ENCODE data around the gene ATF3. TPM values are rescaled to one million over a fixed set of nuclear protein-coding genes. Genes with fewer than 3 reads are reported as not detected.

The ATF3 gene
- total RNA-seq, 5 donors from 2014 or later (not counting 1 experiment from before 2014, with no cell fraction given) = 1.5 to 20.1 (median 3.1) TPM

- Histone ChIP-seq H3K27ac (ENCODE audit: low read length) (no peak overlapping the region), H3K27me3 (replicated peaks in 1 of 2; ENCODE audit: control insufficient read depth in 2 of 2, extremely low read depth in 1 of 2, insufficient read depth in 2 of 2, low read length in 1 of 2) (peaks cover 0 to 23% of the 10 kb centered on the region in 2 experiments), H3K9me3 (no peaks in the 10 kb centered on the region), H3K4me1 (ENCODE audit: control insufficient read depth in 1 of 2, extremely low read depth in 1 of 2, insufficient read depth in 2 of 2, low read length in 2 of 2) (peaks cover 0 to 3% of the 10 kb centered on the region in 2 experiments), H3K4me3 (ENCODE audit: control insufficient read depth in 1 of 2, extremely low read depth in 1 of 2, low read length in 1 of 2) (no peak overlapping the region), H3K36me3 (ENCODE audit: control insufficient read depth in 2 of 2, extremely low read depth in 1 of 2, insufficient read depth in 1 of 2, low read length in 1 of 2) (no peaks in the 10 kb centered on the region)
- CTCF ChIA-PET = no interaction called here
- ATAC-seq (replicated peaks in 1 of 4) (no peak), DNase-seq (no peak)
- H3K9me3 Mint-ChIP-seq = no peaks in the 10 kb centered on the region
- POLR2A ChIA-PET = no interaction called here
- peaks cover 12% of the 10 kb centered on the region for H3K36me3 Mint-ChIP-seq
- peaks cover 4 to 5% of the 10 kb centered on the region in 2 donors for H3K27me3 Mint-ChIP-seq
- H3K4me3 Mint-ChIP-seq = no peak overlapping the region
- peak overlapping the region in 1 of 2 donors; percentile 28 for H3K27ac Mint-ChIP-seq
- H3K4me1 Mint-ChIP-seq = peaks cover 10 to 14% (median 12%) of the 10 kb centered on the region in 3 donors
- WGBS (ENCODE audit: insufficient coverage) = no CpG with 5 or more reads among the region's 3 CpGs
These were observed 13.9 kb downstream of the ATF3 start for GRCh38 chr1:212622467-212622866.

GRCh38 chr1:212622906-212623305, 14.3 kb downstream of the ATF3 start:
- DNase-seq (no peak), ATAC-seq (replicated peaks in 1 of 4) (no peak)
- Histone ChIP-seq H3K9me3 (no peaks in the 10 kb centered on the region), H3K27ac (ENCODE audit: low read length) (no peak overlapping the region), H3K27me3 (replicated peaks in 1 of 2; ENCODE audit: control insufficient read depth in 2 of 2, extremely low read depth in 1 of 2, insufficient read depth in 2 of 2, low read length in 1 of 2) (peaks cover 0 to 23% of the 10 kb centered on the region in 2 experiments), H3K4me1 (ENCODE audit: control insufficient read depth in 1 of 2, extremely low read depth in 1 of 2, insufficient read depth in 2 of 2, low read length in 2 of 2) (peaks cover 0 to 3% of the 10 kb centered on the region in 2 experiments), H3K36me3 (ENCODE audit: control insufficient read depth in 2 of 2, extremely low read depth in 1 of 2, insufficient read depth in 1 of 2, low read length in 1 of 2) (no peaks in the 10 kb centered on the region), H3K4me3 (ENCODE audit: control insufficient read depth in 1 of 2, extremely low read depth in 1 of 2, low read length in 1 of 2) (no peak overlapping the region)
- Mint-ChIP-seq H3K27me3 (peaks cover 4 to 5% of the 10 kb centered on the region in 2 donors), H3K27ac (no peak overlapping the region), H3K4me3 (no peak overlapping the region), H3K36me3 (peaks cover 12% of the 10 kb centered on the region), H3K4me1 (peaks cover 10 to 14% (median 12%) of the 10 kb centered on the region in 3 donors), H3K9me3 (no peaks in the 10 kb centered on the region)
- ChIA-PET CTCF (interaction anchor here (0.5 to 0.6 kb wide), 2 partner anchors 33 to 774 kb away, joined by 3 read pairs; no protein-coding TSS in a partner anchor), POLR2A (no interaction called here)
- WGBS (ENCODE audit: insufficient coverage) = 100% methylated on average over 3 of the region's 4 CpGs

- no peaks in the 10 kb centered on the region for H3K9me3 ChIP-seq
- ATAC-seq (replicated peaks in 1 of 4) (no peak), DNase-seq (no peak)
- H3K27me3 ChIP-seq (replicated peaks in 1 of 2; ENCODE audit: control insufficient read depth in 2 of 2, extremely low read depth in 1 of 2, insufficient read depth in 2 of 2, low read length in 1 of 2) = peaks cover 0 to 23% of the 10 kb centered on the region in 2 experiments
- no peak overlapping the region for H3K4me3 ChIP-seq (ENCODE audit: control insufficient read depth in 1 of 2, extremely low read depth in 1 of 2, low read length in 1 of 2)
- peaks cover 0 to 3% of the 10 kb centered on the region in 2 experiments for H3K4me1 ChIP-seq (ENCODE audit: control insufficient read depth in 1 of 2, extremely low read depth in 1 of 2, insufficient read depth in 2 of 2, low read length in 2 of 2)
- no peak overlapping the region for H3K27ac ChIP-seq (ENCODE audit: low read length)
- no peaks in the 10 kb centered on the region for H3K9me3 Mint-ChIP-seq
- ChIA-PET CTCF (interaction anchor here (0.5 to 0.6 kb wide), 2 partner anchors 34 to 774 kb away, joined by 3 read pairs; no protein-coding TSS in a partner anchor), POLR2A (interaction anchor here in 1 of 2 donors (0.5 kb wide), 1 partner anchor 9 kb away, joined by 4 read pairs; no protein-coding TSS in a partner anchor)
- peaks cover 10% of the 10 kb centered on the region for H3K36me3 Mint-ChIP-seq
- peaks cover 10 to 14% (median 12%) of the 10 kb centered on the region in 3 donors for H3K4me1 Mint-ChIP-seq
- H3K27me3 Mint-ChIP-seq = peaks cover 4 to 5% of the 10 kb centered on the region in 2 donors
- H3K36me3 ChIP-seq (ENCODE audit: control insufficient read depth in 2 of 2, extremely low read depth in 1 of 2, insufficient read depth in 1 of 2, low read length in 1 of 2) = no peaks in the 10 kb centered on the region
- no peak overlapping the region for H3K27ac Mint-ChIP-seq
- no peak overlapping the region for H3K4me3 Mint-ChIP-seq
- WGBS (ENCODE audit: insufficient coverage) = no CpG with 5 or more reads among the region's 2 CpGs
These were observed 15.0 kb downstream of the ATF3 start for GRCh38 chr1:212623603-212624002.

GRCh38 chr1:212624976-212625501, 16.5 kb downstream of the ATF3 start:
- no peak overlapping the region for H3K4me3 Mint-ChIP-seq
- no peak for ATAC-seq (replicated peaks in 1 of 4)
- Histone ChIP-seq H3K9me3 (no peaks in the 10 kb centered on the region), H3K4me1 (ENCODE audit: control insufficient read depth in 1 of 2, extremely low read depth in 1 of 2, insufficient read depth in 2 of 2, low read length in 2 of 2) (peaks cover 3 to 5% of the 10 kb centered on the region in 2 experiments), H3K27me3 (replicated peaks in 1 of 2; ENCODE audit: control insufficient read depth in 2 of 2, extremely low read depth in 1 of 2, insufficient read depth in 2 of 2, low read length in 1 of 2) (peaks cover 0 to 25% of the 10 kb centered on the region in 2 experiments), H3K27ac (ENCODE audit: low read length) (no peak overlapping the region), H3K36me3 (ENCODE audit: control insufficient read depth in 2 of 2, extremely low read depth in 1 of 2, insufficient read depth in 1 of 2, low read length in 1 of 2) (no peaks in the 10 kb centered on the region), H3K4me3 (ENCODE audit: control insufficient read depth in 1 of 2, extremely low read depth in 1 of 2, low read length in 1 of 2) (no peak overlapping the region)
- H3K4me1 Mint-ChIP-seq = peaks cover 10 to 14% (median 12%) of the 10 kb centered on the region in 3 donors
- no peaks in the 10 kb centered on the region for H3K9me3 Mint-ChIP-seq
- CTCF ChIA-PET = no interaction called here
- WGBS (ENCODE audit: insufficient coverage) = 94% methylated on average over 13 of the region's 18 CpGs
- POLR2A ChIA-PET = no interaction called here
- peaks cover 4 to 5% of the 10 kb centered on the region in 2 donors for H3K27me3 Mint-ChIP-seq
- H3K36me3 Mint-ChIP-seq = peaks cover 2% of the 10 kb centered on the region
- DNase-seq = no peak
- H3K27ac Mint-ChIP-seq = no peak overlapping the region

GRCh38 chr1:212625781-212626450, 17.4 kb downstream of the ATF3 start:
- CTCF ChIA-PET = interaction anchor here in 1 of 2 donors (1.0 kb wide), 1 partner anchor 12 kb away, joined by 3 read pairs; no protein-coding TSS in a partner anchor
- no peak for DNase-seq
- 87% methylated on average over 19 of the region's 19 CpGs for WGBS (ENCODE audit: insufficient coverage)

GRCh38 chr1:212628046-212628445, 19.5 kb downstream of the ATF3 start:
- no peaks in the 10 kb centered on the region for H3K36me3 ChIP-seq (ENCODE audit: control insufficient read depth in 2 of 2, extremely low read depth in 1 of 2, insufficient read depth in 1 of 2, low read length in 1 of 2)
- Mint-ChIP-seq H3K27ac (no peak overlapping the region), H3K4me3 (no peak overlapping the region), H3K27me3 (peaks cover 4 to 8% of the 10 kb centered on the region in 2 donors), H3K9me3 (no peaks in the 10 kb centered on the region), H3K36me3 (no peaks in the 10 kb centered on the region), H3K4me1 (no peaks in the 10 kb centered on the region)
- no peak overlapping the region for H3K4me3 ChIP-seq (ENCODE audit: control insufficient read depth in 1 of 2, extremely low read depth in 1 of 2, low read length in 1 of 2)
- peaks cover 0 to 7% of the 10 kb centered on the region in 2 experiments for H3K4me1 ChIP-seq (ENCODE audit: control insufficient read depth in 1 of 2, extremely low read depth in 1 of 2, insufficient read depth in 2 of 2, low read length in 2 of 2)
- ChIA-PET CTCF (interaction anchor here (1.5 to 1.8 kb wide), 2 partner anchors 151 kb away, joined by 3 to 4 read pairs; no protein-coding TSS in a partner anchor), POLR2A (interaction anchor here in 1 of 2 donors (0.6 kb wide), 1 partner anchor 90 kb away, joined by 3 read pairs; no protein-coding TSS in a partner anchor)
- DNase-seq (no peak), ATAC-seq (replicated peaks in 1 of 4) (no peak)
- no peaks in the 10 kb centered on the region for H3K9me3 ChIP-seq
- WGBS (ENCODE audit: insufficient coverage) = 85% methylated on average over 4 of the region's 5 CpGs
- H3K27ac ChIP-seq (ENCODE audit: low read length) = no peak overlapping the region
- H3K27me3 ChIP-seq (replicated peaks in 1 of 2; ENCODE audit: control insufficient read depth in 2 of 2, extremely low read depth in 1 of 2, insufficient read depth in 2 of 2, low read length in 1 of 2) = peaks cover 0 to 35% of the 10 kb centered on the region in 2 experiments

More at GRCh38 chr1:212625781-212626450, 17.4 kb downstream of the ATF3 start:
- Mint-ChIP-seq H3K27ac (no peak overlapping the region), H3K27me3 (peaks cover 4 to 5% of the 10 kb centered on the region in 2 donors), H3K9me3 (no peaks in the 10 kb centered on the region), H3K4me3 (no peak overlapping the region), H3K4me1 (peaks cover 10 to 14% (median 12%) of the 10 kb centered on the region in 3 donors), H3K36me3 (no peaks in the 10 kb centered on the region)
- Histone ChIP-seq H3K4me3 (ENCODE audit: control insufficient read depth in 1 of 2, extremely low read depth in 1 of 2, low read length in 1 of 2) (no peak overlapping the region), H3K36me3 (ENCODE audit: control insufficient read depth in 2 of 2, extremely low read depth in 1 of 2, insufficient read depth in 1 of 2, low read length in 1 of 2) (no peaks in the 10 kb centered on the region), H3K27ac (ENCODE audit: low read length) (no peak overlapping the region), H3K27me3 (replicated peaks in 1 of 2; ENCODE audit: control insufficient read depth in 2 of 2, extremely low read depth in 1 of 2, insufficient read depth in 2 of 2, low read length in 1 of 2) (peaks cover 0 to 34% of the 10 kb centered on the region in 2 experiments), H3K9me3 (no peaks in the 10 kb centered on the region), H3K4me1 (ENCODE audit: control insufficient read depth in 1 of 2, extremely low read depth in 1 of 2, insufficient read depth in 2 of 2, low read length in 2 of 2) (peaks cover 3 to 7% of the 10 kb centered on the region in 2 experiments)
- no peak for ATAC-seq (replicated peaks in 1 of 4)
- POLR2A ChIA-PET = no interaction called here
